ENCODE data around the gene LPXN. TPM values are rescaled to one million over a fixed set of nuclear protein-coding genes. Genes with fewer than 3 reads are reported as not detected.

The LPXN gene
- total RNA-seq, 6 experiments from 2014 or later: 51.0 to 154 (median 119) TPM

DNA sequence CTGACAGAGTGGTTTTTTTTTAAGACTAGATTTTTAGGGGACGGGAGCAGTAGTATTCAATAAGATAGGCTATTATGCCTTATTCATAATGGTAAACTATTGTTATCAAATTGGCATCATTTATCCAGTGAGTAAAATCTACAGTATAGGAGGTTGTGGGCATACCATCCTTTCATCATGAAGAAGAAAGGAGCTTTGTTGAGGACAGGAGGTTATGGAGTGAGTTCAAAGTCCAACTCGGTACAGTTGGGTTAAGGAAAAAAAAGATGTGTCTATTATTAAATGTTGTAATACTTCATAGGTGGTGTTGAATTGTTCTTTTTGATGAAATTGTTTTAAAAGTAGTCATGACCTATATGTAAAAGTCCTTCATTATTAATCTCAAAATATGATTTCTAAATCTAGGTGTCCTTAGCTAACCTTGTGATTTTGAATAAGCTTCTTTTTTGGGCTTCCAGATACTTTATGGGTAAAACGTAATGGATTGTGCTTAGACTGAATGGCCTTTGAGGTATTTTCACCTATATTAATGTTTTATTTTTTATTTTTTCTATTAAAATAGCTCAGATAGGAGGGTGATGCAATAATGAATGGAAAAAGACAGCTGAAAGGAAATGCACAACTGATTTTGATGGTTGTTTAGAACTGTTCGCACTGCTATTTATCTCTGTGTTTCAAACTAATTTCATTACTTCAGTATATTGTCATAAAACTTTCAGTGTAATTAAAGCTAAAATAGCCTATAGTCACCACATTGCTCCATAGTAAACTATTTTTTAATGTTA, 31.5 kb upstream of the LPXN start:
- TF ChIP-seq, protein P1, sequence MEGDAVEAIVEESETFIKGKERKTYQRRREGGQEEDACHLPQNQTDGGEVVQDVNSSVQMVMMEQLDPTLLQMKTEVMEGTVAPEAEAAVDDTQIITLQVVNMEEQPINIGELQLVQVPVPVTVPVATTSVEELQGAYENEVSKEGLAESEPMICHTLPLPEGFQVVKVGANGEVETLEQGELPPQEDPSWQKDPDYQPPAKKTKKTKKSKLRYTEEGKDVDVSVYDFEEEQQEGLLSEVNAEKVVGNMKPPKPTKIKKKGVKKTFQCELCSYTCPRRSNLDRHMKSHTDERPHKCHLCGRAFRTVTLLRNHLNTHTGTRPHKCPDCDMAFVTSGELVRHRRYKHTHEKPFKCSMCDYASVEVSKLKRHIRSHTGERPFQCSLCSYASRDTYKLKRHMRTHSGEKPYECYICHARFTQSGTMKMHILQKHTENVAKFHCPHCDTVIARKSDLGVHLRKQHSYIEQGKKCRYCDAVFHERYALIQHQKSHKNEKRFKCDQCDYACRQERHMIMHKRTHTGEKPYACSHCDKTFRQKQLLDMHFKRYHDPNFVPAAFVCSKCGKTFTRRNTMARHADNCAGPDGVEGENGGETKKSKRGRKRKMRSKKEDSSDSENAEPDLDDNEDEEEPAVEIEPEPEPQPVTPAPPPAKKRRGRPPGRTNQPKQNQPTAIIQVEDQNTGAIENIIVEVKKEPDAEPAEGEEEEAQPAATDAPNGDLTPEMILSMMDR (IDR thresholded peaks at IDR 0.05): no peak
- H3K9me3 Mint-ChIP-seq: no peaks in the 10 kb centered on the region
- H3K36me3 Mint-ChIP-seq (ENCODE audit: low read depth): peaks cover 42% of the 10 kb centered on the region
- no peak for DNase-seq
- H3K27ac Mint-ChIP-seq: 0 out of 2 replicates have a peak overlapping the region, but pooled peaks have one; percentile 2
- peaks cover 22% of the 10 kb centered on the region for H3K4me1 Mint-ChIP-seq (ENCODE audit: low read depth)
- H3K27me3 Mint-ChIP-seq (ENCODE audit: insufficient read depth): no peaks in the 10 kb centered on the region
- H3K4me3 Mint-ChIP-seq: no peak overlapping the region

- H3K36me3 Mint-ChIP-seq (ENCODE audit: low read depth): peaks cover 38% of the 10 kb centered on the region
- no peaks in the 10 kb centered on the region for H3K9me3 Mint-ChIP-seq
- no peak overlapping the region for H3K4me3 Mint-ChIP-seq
- DNase-seq: no peak
- H3K27me3 Mint-ChIP-seq (ENCODE audit: insufficient read depth): no peaks in the 10 kb centered on the region
- H3K27ac Mint-ChIP-seq: no peak overlapping the region
- H3K4me1 Mint-ChIP-seq (ENCODE audit: low read depth): peaks cover 33% of the 10 kb centered on the region
- TF ChIP-seq, protein P1 (IDR thresholded peaks at IDR 0.05): no peak
Measured at GRCh38 chr11:58600510-58600909, 24.9 kb upstream of the LPXN start.

DNA sequence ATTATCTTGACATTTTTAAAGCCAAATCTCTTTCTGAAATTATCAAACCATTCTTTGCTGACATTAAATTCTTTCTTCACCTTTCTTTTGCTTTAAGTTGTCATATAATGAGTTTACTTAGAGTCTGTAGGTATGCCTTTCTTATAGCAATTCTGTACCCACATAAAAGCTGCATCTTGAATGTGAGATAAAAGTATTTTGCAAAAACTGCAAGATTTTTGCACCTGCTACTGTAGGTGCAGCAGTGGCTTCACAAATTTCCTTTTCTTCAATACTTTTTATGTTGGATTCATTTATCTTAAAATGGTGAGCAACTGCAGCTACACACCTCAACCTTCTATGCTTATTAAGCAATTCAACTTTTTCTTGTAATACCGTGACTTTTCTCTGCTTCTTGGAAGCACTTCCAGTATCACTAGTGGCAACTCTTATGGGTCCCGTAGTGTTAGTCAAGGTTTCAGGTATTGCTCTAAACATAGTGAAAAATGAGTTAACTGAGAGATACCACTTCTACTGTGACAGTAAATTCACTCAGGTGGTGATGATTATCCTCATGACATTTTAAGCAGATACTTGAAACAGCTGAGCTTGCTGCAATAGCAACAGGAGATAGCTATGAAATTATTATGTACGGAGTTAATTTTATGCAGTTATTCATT, 22.0 kb upstream of the LPXN start:
- H3K36me3 Mint-ChIP-seq (ENCODE audit: low read depth): peaks cover 25% of the 10 kb centered on the region
- H3K9me3 Mint-ChIP-seq: no peaks in the 10 kb centered on the region
- DNase-seq: no peak
- H3K4me1 Mint-ChIP-seq (ENCODE audit: low read depth): peaks cover 52% of the 10 kb centered on the region
- H3K27me3 Mint-ChIP-seq (ENCODE audit: insufficient read depth): no peaks in the 10 kb centered on the region
- TF ChIP-seq, protein P1 (IDR thresholded peaks at IDR 0.05): no peak
- peak overlapping the region; percentile 3; the same call in 1 of the 2 replicates for H3K27ac Mint-ChIP-seq
- H3K4me3 Mint-ChIP-seq: no peak overlapping the region

DNA sequence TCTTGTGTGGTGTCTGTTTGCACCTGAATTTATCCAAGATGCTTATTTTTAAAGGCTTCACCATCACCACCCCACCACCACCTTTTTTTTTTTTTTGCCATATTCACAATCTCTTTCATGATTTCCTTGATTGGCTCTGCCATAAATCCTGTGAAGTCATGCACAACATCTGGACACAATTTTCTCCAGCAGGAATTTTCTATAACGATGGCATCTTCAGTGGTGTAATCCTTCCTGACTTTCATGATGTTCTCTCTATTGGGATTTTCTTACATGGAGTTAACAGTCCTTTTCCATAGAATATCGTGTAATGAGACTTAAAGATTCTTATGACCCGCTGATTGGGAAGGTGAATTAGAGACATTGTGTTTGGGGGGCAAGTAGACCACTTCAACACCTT, 21.0 kb upstream of the LPXN start:
- no peak overlapping the region; the same call in 1 of the 2 replicates for H3K4me3 Mint-ChIP-seq
- no peak for DNase-seq
- H3K9me3 Mint-ChIP-seq: no peaks in the 10 kb centered on the region
- H3K27ac Mint-ChIP-seq: peak overlapping the region; percentile 39; the same call in 1 of the 2 replicates
- TF ChIP-seq, protein P1 (IDR thresholded peaks at IDR 0.05): no peak
- H3K36me3 Mint-ChIP-seq (ENCODE audit: low read depth): peaks cover 21% of the 10 kb centered on the region
- H3K4me1 Mint-ChIP-seq (ENCODE audit: low read depth): peaks cover 57% of the 10 kb centered on the region
- no peaks in the 10 kb centered on the region for H3K27me3 Mint-ChIP-seq (ENCODE audit: insufficient read depth)

- no peak overlapping the region for H3K27ac Mint-ChIP-seq
Measured at GRCh38 chr11:58594826-58595225, 19.2 kb upstream of the LPXN start.

More at GRCh38 chr11:58594826-58595225, 19.2 kb upstream of the LPXN start:
- no peak for DNase-seq
- peaks cover 50% of the 10 kb centered on the region for H3K4me1 Mint-ChIP-seq (ENCODE audit: low read depth)
- H3K9me3 Mint-ChIP-seq: no peaks in the 10 kb centered on the region
- H3K4me3 Mint-ChIP-seq: no peak overlapping the region
- no peaks in the 10 kb centered on the region for H3K27me3 Mint-ChIP-seq (ENCODE audit: insufficient read depth)
- peaks cover 24% of the 10 kb centered on the region for H3K36me3 Mint-ChIP-seq (ENCODE audit: low read depth)
- TF ChIP-seq, protein P1 (IDR thresholded peaks at IDR 0.05): no peak

Measured in HFFc6 (cell line).